Naive thymus-derived CD4-positive, alpha-beta T cell (primary cell): ENCODE results near the gene TCEANC. TPM values are rescaled to one million over a fixed set of nuclear protein-coding genes. Genes with fewer than 3 reads are reported as not detected.

Source experiments
- ATAC-seq: fragments of 150-1000 bp; cut with Tn5 transposase; 2 replicates; pipeline ENCODE4 v1.10.0; 2021; ENCODE audit warnings: mild to moderate bottlenecking, moderate library complexity
- CTCF ChIA-PET: fragments of 350-600 bp; sonication (Branson Sonifier 250); formaldehyde crosslinking; loops from one replicate; lab custom pipeline; 2021; ENCODE audit warnings: antibody characterized with exemption; lab: Charles Lee
- POLR2A ChIA-PET: fragments of 350-600 bp; sonication (Branson Sonifier 250); formaldehyde crosslinking; loops from one replicate; lab custom pipeline; 2021; ENCODE audit warnings: antibody characterized with exemption, inconsistent platforms; lab: Charles Lee
- DNase-seq, 9 donors: peaks; one replicate each; pipeline versions ENCODE4 v3.0.0 to v3.0.0-alpha.2; 2020 to 2022; ENCODE audit warnings: mixed read lengths in 1 of 9
- H3K27ac ChIP-seq: one replicate; pipeline ENCODE4 v1.7.0; 2013; ENCODE audit warnings: mild to moderate bottlenecking, low read depth, low read length, moderate library complexity
- H3K27me3 ChIP-seq, 2 donors: one replicate each; pipeline ENCODE4 v1.7.0; 2013; ENCODE audit warnings: low read length in 2 of 2, mild to moderate bottlenecking in 2 of 2, moderate library complexity in 2 of 2; ENCODE audit not compliant: control insufficient read depth in 2 of 2, insufficient read depth in 2 of 2
- H3K36me3 ChIP-seq, 3 experiments: 1 replicate in 2 of 3; 2 replicates in 1 of 3; pipeline ENCODE4 v1.7.0; 2013; ENCODE audit warnings: low read length in 3 of 3, mild to moderate bottlenecking in 3 of 3, moderate library complexity in 1 of 3; ENCODE audit not compliant: insufficient read depth in 3 of 3, control insufficient read depth in 2 of 3
- H3K4me1 ChIP-seq, 2 donors: one replicate each; pipeline ENCODE4 v1.7.0; 2013; ENCODE audit warnings: low read length in 2 of 2, mild to moderate bottlenecking in 2 of 2, moderate library complexity in 1 of 2; ENCODE audit not compliant: control insufficient read depth in 2 of 2, insufficient read depth in 2 of 2
- H3K4me3 ChIP-seq: 2 replicates; pipeline ENCODE4 v1.7.0; 2013; ENCODE audit warnings: mild to moderate bottlenecking, low read length
- H3K9me3 ChIP-seq, 3 experiments: 1 replicate in 2 of 3; 2 replicates in 1 of 3; pipeline ENCODE4 v1.7.0; 2013; ENCODE audit warnings: low read length in 3 of 3; ENCODE audit not compliant: control insufficient read depth in 2 of 3
- H3K27ac Mint-ChIP-seq, 9 donors: one replicate each; pipeline ENCODE4 v1.8.0; 2020 to 2022; ENCODE audit warnings: mixed read lengths in 9 of 9, mild to moderate bottlenecking in 8 of 9, moderate library complexity in 5 of 9, inconsistent platforms in 2 of 9
- H3K27me3 Mint-ChIP-seq, 5 donors: one replicate each; pipeline ENCODE4 v1.8.0; 2021 to 2022; ENCODE audit warnings: mixed read lengths in 5 of 5, mild to moderate bottlenecking in 1 of 5
- H3K36me3 Mint-ChIP-seq, 5 donors: one replicate each; pipeline ENCODE4 v1.8.0; 2020 to 2022; ENCODE audit warnings: mixed read lengths in 5 of 5, mild to moderate bottlenecking in 3 of 5, inconsistent platforms in 1 of 5
- H3K4me1 Mint-ChIP-seq, 7 donors: one replicate each; pipeline ENCODE4 v1.8.0; 2020 to 2022; ENCODE audit warnings: mixed read lengths in 7 of 7, mild to moderate bottlenecking in 3 of 7, inconsistent platforms in 1 of 7
- H3K4me3 Mint-ChIP-seq, 10 donors: one replicate each; pipeline ENCODE4 v1.8.0; 2020 to 2022; ENCODE audit warnings: mild to moderate bottlenecking in 10 of 10, mixed read lengths in 10 of 10, moderate library complexity in 6 of 10, inconsistent platforms in 2 of 10
- H3K9me3 Mint-ChIP-seq, 11 donors: one replicate each; pipeline ENCODE4 v1.8.0; 2020 to 2022; ENCODE audit warnings: mixed read lengths in 11 of 11, mild to moderate bottlenecking in 4 of 11, inconsistent platforms in 1 of 11, moderate library complexity in 1 of 11
- intact Hi-C, 2 donors: fragments of 100-400 bp; cut with micrococcal nuclease; formaldehyde crosslinking; loops; one replicate each; pipeline ENCODE4 v1.15.1; 2023
- polyA plus RNA-seq, 2 donors: library from polyadenylated mRNA; unstranded; fragments of 300-500 nt; fragmentation: Illumina TruSeq; gene quantifications; one replicate each; pipeline ENCODE4 v1.2.3, GENCODE V29; 2021
- total RNA-seq, 6 experiments: library from RNA in 5 of 6; stranded (reverse) in 5 of 6; gene quantifications; 1 replicate in 5 of 6; 2 replicates in 1 of 6; pipeline ENCODE4 v1.2.3 and lab custom pipeline; 2021 to 2026

The TCEANC gene
- total and polyA plus RNA-seq, 7 experiments from 2014 or later: 5.0 to 17.5 (median 11.4) TPM

GRCh38 chrX:13702111-13702789 is 49.3 kb downstream of the TCEANC start:
- no peaks in the 10 kb centered on the region for H3K27me3 ChIP-seq
- Mint-ChIP-seq H3K9me3 (peaks cover 0 to 2% (median 0%) of the 10 kb centered on the region in 11 donors), H3K36me3 (peaks cover 0 to 8% (median 3%) of the 10 kb centered on the region in 5 donors), H3K4me1 (peaks cover 14 to 64% (median 32%) of the 10 kb centered on the region in 7 donors), H3K27me3 (no peaks in the 10 kb centered on the region), H3K27ac (peak overlapping the region in 6 of 9 donors; percentile 31 to 86 (median 66)), H3K4me3 (peak overlapping the region in 3 of 10 donors; percentile 5 to 31 (median 13))
- intact Hi-C loops: loop anchor here in 1 of 2 donors (2.0 kb wide), 2 partner anchors 13 to 17 kb away; partner anchors contain the start of gene RAB9A
- no peaks in the 10 kb centered on the region for H3K36me3 ChIP-seq
- DNase-seq (no peak), ATAC-seq (no peak)
- ChIA-PET POLR2A (interaction anchor here (0.6 kb wide), 1 partner anchor 746 kb away, joined by 3 read pairs; no protein-coding TSS in a partner anchor), CTCF (no interaction called here)
- H3K27ac ChIP-seq: peak overlapping the region; percentile 34
- H3K4me1 ChIP-seq: peaks cover 0 to 22% of the 10 kb centered on the region in 2 donors
- H3K4me3 ChIP-seq: no peak overlapping the region
- no peaks in the 10 kb centered on the region for H3K9me3 ChIP-seq

DNA sequence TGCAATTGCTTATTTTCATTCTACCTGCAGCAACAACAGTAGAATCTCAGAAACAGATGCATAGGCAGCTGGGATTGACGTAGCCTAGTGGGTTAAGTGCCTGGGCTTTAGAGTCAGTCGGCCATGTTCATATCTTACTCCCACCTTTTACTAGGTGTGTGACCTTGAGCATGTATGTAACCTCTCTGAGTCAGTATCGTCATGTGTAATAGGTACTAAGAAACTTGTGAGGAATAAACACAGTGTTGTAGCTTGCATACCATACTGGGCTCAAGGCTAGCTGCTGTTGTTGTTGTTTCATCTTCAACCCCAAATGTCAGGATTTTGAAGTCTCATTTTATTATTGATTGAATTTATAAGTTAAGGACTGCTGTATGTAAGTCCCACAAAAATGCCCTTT is 50.2 kb downstream of the TCEANC start:
- Histone ChIP-seq H3K9me3 (no peaks in the 10 kb centered on the region), H3K4me3 (no peak overlapping the region), H3K36me3 (no peaks in the 10 kb centered on the region), H3K27me3 (no peaks in the 10 kb centered on the region), H3K27ac (no peak overlapping the region), H3K4me1 (peaks cover 0 to 18% of the 10 kb centered on the region in 2 donors)
- CTCF ChIA-PET: no interaction called here
- no peak overlapping the region for H3K4me3 Mint-ChIP-seq
- H3K9me3 Mint-ChIP-seq: peaks cover 0 to 4% (median 0%) of the 10 kb centered on the region in 11 donors
- intact Hi-C loops: loop anchor here in 1 of 2 donors (2.0 kb wide), 2 partner anchors 14 to 16 kb away; partner anchors contain the start of gene RAB9A
- H3K27ac Mint-ChIP-seq: peak overlapping the region in 3 of 9 donors; percentile 18 to 56 (median 43)
- ATAC-seq: no peak
- no peak for DNase-seq
- no peaks in the 10 kb centered on the region for H3K27me3 Mint-ChIP-seq
- peaks cover 14 to 61% (median 34%) of the 10 kb centered on the region in 7 donors for H3K4me1 Mint-ChIP-seq
- H3K36me3 Mint-ChIP-seq: peaks cover 0 to 9% (median 4%) of the 10 kb centered on the region in 5 donors
- POLR2A ChIA-PET: interaction anchor here (1.3 kb wide), 1 partner anchor 12 kb away, joined by 4 read pairs; no protein-coding TSS in a partner anchor

GRCh38 chrX:13703589-13703988 is 50.6 kb downstream of the TCEANC start:
- intact Hi-C loops: loop anchor here in 1 of 2 donors (2.0 kb wide), 2 partner anchors 15 kb away; partner anchors contain the start of gene RAB9A
- Histone ChIP-seq H3K4me1 (peaks cover 0 to 13% of the 10 kb centered on the region in 2 donors), H3K9me3 (no peaks in the 10 kb centered on the region), H3K27ac (no peak overlapping the region), H3K4me3 (no peak overlapping the region), H3K36me3 (no peaks in the 10 kb centered on the region), H3K27me3 (no peaks in the 10 kb centered on the region)
- ATAC-seq (no peak), DNase-seq (no peak)
- CTCF ChIA-PET: no interaction called here
- Mint-ChIP-seq H3K9me3 (peaks cover 0 to 4% (median 0%) of the 10 kb centered on the region in 11 donors), H3K27ac (peak overlapping the region in 6 of 9 donors; percentile 15 to 83 (median 42)), H3K4me3 (no peak overlapping the region), H3K4me1 (peaks cover 14 to 57% (median 34%) of the 10 kb centered on the region in 7 donors), H3K27me3 (no peaks in the 10 kb centered on the region), H3K36me3 (peaks cover 0 to 14% (median 4%) of the 10 kb centered on the region in 5 donors)
- POLR2A ChIA-PET: interaction anchor here (1.3 kb wide), 1 partner anchor 12 kb away, joined by 4 read pairs; no protein-coding TSS in a partner anchor

GRCh38 chrX:13711141-13711540 is 58.2 kb downstream of the TCEANC start:
- Histone ChIP-seq H3K4me1 (peaks cover 0 to 10% of the 10 kb centered on the region in 2 donors), H3K36me3 (peaks cover 0 to 5% (median 4%) of the 10 kb centered on the region in 3 experiments), H3K4me3 (no peak overlapping the region), H3K27me3 (no peaks in the 10 kb centered on the region), H3K27ac (no peak overlapping the region), H3K9me3 (no peaks in the 10 kb centered on the region)
- Mint-ChIP-seq H3K4me3 (no peak overlapping the region), H3K27ac (peak overlapping the region in 4 of 9 donors; percentile 5 to 71 (median 34)), H3K27me3 (no peaks in the 10 kb centered on the region), H3K4me1 (peaks cover 0 to 20% (median 5%) of the 10 kb centered on the region in 7 donors), H3K36me3 (peaks cover 0 to 36% (median 12%) of the 10 kb centered on the region in 5 donors), H3K9me3 (peaks cover 0 to 2% (median 0%) of the 10 kb centered on the region in 11 donors)
- ATAC-seq: no peak
- ChIA-PET CTCF (no interaction called here), POLR2A (interaction anchor here (1.0 kb wide), 1 partner anchor 23 kb away, joined by 3 read pairs; the partner anchor contains the start of genes OFD1 and TRAPPC2)
- intact Hi-C loops: no loop called here
- DNase-seq: no peak

Other genes with a start within 250 kb of the TCEANC start
- gene EGFL6, start 83.5 kb upstream of the TCEANC start, total RNA-seq: 10 to 100 TPM in 1 of 5 experiments, not detected in 4; 12.6 TPM
- not detected for gene EGFL6, start 83.5 kb upstream of the TCEANC start, polyA plus RNA-seq
- 10 to 100 TPM; 10.1 to 22.8 (median 18.3) TPM for gene RAB9A, start 36.0 kb downstream of the TCEANC start, total RNA-seq
- 10 to 100 TPM; 17.7 to 19.7 TPM for gene RAB9A, start 36.0 kb downstream of the TCEANC start, polyA plus RNA-seq
- 10 to 100 TPM; 20.7 to 31.1 (median 23.5) TPM for gene TRAPPC2, start 81.5 kb downstream of the TCEANC start, total RNA-seq
- gene TRAPPC2, start 81.5 kb downstream of the TCEANC start, polyA plus RNA-seq: 10 to 100 TPM; 17.8 to 33.5 TPM
- 100 to 1,000 TPM in 2 of 5 experiments, 10 to 100 TPM in 3; 30.4 to 142 (median 72.5) TPM for gene OFD1, start 81.6 kb downstream of the TCEANC start, total RNA-seq
- gene OFD1, start 81.6 kb downstream of the TCEANC start, polyA plus RNA-seq: 10 to 100 TPM; 30.4 to 32.7 TPM
- gene GPM6B, start 164.0 kb downstream of the TCEANC start, total RNA-seq: not detected
- under 1 TPM; 0.18 to 0.27 TPM for gene GPM6B, start 164.0 kb downstream of the TCEANC start, polyA plus RNA-seq